Fibroblast of mammary gland (primary cell): ENCODE data around the gene AOX1.

ENCODE experiments used
- DNase-seq: peaks from one replicate; pipeline ENCODE4 v3.0.0-alpha.2; 2010; ENCODE audit warnings: low read depth
- H3K4me3 ChIP-seq: 2 replicates; pipeline ENCODE4 v1.5.1; 2011; ENCODE audit warnings: low read depth, mild to moderate bottlenecking, low read length, moderate library complexity; ENCODE audit not compliant: control insufficient read depth
- TF ChIP-seq, protein P1 (sequence below): conservative IDR thresholded peaks from 2 replicates; pipeline ENCODE4 v1.5.1; 2011; ENCODE audit warnings: low read depth, low read length, inconsistent platforms; ENCODE audit not compliant: control insufficient read depth, insufficient read depth

AOX1 gene

GRCh38 chr2:200652158-200652557, 66.3 kb downstream of the AOX1 start:
- DNase-seq = no peak
- TF ChIP-seq, protein P1, sequence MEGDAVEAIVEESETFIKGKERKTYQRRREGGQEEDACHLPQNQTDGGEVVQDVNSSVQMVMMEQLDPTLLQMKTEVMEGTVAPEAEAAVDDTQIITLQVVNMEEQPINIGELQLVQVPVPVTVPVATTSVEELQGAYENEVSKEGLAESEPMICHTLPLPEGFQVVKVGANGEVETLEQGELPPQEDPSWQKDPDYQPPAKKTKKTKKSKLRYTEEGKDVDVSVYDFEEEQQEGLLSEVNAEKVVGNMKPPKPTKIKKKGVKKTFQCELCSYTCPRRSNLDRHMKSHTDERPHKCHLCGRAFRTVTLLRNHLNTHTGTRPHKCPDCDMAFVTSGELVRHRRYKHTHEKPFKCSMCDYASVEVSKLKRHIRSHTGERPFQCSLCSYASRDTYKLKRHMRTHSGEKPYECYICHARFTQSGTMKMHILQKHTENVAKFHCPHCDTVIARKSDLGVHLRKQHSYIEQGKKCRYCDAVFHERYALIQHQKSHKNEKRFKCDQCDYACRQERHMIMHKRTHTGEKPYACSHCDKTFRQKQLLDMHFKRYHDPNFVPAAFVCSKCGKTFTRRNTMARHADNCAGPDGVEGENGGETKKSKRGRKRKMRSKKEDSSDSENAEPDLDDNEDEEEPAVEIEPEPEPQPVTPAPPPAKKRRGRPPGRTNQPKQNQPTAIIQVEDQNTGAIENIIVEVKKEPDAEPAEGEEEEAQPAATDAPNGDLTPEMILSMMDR = no peak
- H3K4me3 ChIP-seq = no peak overlapping the region

DNA sequence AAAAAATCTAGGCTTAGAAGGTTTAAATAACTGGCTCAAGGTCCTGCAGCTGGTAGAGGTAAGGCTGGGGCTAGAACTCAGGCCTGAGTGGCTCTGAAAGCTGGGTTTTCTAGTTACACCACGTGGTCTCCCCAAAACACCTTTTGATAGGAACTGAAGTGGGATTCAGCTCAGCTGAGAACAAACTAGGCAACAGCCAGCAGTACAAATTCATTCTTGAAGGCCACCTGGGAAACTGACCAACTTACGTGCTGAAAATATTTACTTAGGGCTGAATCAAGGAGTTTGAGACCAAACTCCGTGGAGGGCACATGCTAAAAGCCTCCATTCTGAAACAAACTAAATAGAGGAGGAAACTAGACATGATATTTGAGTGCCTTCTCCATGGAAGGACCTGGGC, 67.2 kb downstream of the AOX1 start:
- no peak for DNase-seq
- TF ChIP-seq, protein P1 = no peak

DNA sequence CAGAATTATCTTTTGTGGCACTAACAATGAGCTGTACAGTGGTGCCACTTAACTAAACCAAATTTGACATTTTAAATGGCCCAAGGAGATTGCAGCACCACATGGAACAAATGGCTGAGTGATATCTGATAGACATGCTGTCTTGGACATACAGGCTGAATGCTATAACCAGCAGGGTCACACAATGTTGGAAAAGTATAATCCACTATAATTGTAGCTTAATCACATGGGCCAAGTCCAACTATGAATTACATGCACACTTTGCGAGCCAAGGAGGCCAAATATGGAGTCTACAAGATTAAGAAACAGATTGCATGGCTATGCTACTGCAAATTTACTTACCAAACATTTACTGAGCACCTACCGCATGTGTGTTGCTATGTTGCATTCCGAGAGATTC, 69.0 kb downstream of the AOX1 start:
- DNase-seq = no peak
- no peak overlapping the region for H3K4me3 ChIP-seq
- TF ChIP-seq, protein P1 = no peak

More for the DNA sequence above, 67.2 kb downstream of the AOX1 start:
- no peak overlapping the region for H3K4me3 ChIP-seq

DNA sequence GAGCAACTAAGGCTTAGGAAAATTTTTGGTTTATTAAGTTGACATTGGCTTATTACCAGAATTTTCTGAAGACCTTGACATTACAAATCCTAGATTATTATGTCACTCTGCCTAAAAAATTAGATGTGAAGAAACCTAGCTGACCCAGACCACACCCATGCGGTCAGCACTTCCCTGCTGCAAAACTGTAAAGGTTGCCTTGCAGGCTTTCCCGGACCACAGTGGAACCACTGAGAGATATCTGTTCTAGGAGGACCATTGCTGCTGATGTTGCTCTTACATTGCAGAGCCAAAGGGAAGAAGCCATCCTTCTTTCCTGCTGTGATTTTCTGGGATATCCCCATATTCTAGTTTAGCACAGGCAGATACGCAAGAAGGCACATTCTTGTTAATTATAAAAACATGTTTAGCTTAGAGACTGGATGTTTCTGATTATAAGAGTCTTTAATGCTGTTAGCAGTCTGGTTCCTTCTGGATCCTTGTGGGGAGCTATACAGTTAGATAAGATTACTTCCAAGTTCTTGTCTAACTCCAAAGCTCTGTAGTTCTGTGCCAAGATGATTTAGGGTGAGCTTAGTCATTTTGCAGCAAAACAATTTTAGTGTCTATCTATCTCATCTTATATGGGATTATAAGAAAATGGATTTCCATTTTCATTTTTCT, 70.2 kb downstream of the AOX1 start:
- no peak overlapping the region for H3K4me3 ChIP-seq
- DNase-seq = peak; percentile 68
- TF ChIP-seq, protein P1 = no peak

DNA sequence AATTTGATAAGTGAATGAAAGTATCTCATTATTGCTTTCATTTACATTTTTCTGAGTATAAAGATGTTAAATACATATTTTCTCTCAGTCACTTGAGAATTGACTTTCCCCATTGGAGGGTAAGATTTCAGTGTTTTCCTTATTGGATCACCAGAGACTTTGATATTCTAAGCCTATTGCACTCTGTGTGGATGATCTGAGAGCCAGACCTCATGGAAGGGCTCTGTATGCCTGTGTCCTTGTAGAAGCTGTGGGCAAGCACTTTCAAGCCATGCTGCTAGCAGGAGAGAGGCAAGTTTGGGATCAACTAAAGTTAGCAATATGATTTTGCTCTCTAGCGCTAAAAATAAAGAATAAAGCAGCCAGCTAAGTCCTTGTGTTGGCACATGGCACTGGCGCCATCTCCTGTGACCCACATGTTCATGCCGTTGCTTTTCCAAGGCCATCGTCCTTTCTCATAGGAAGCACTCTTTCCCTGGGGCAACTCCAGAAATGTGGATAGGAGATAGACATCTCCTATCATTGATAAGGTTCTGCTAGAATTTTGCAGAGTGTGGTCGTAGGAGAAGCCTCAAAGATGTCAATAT, 72.6 kb downstream of the AOX1 start:
- no peak for DNase-seq
- no peak overlapping the region for H3K4me3 ChIP-seq
- TF ChIP-seq, protein P1 = no peak

- H3K4me3 ChIP-seq = no peak overlapping the region
- no peak for DNase-seq
- TF ChIP-seq, protein P1 = no peak
These were observed 73.6 kb downstream of the AOX1 start for GRCh38 chr2:200659410-200659809.
